HEK293T (cell line): ENCODE data around the gene WWOX.

Source experiments
- ARNT ChIP-seq: fragments of 450-650 bp; IDR thresholded peaks from 2 replicates; pipeline ENCODE4 v1.6.1; 2017; ENCODE audit warnings: mild to moderate bottlenecking
- ELF4 ChIP-seq: fragments of 450-650 bp; IDR thresholded peaks from 2 replicates; pipeline ENCODE4 v1.6.1; 2017; ENCODE audit warnings: antibody characterized with exemption
- FOXK2 ChIP-seq: fragments of 450-650 bp; IDR thresholded peaks from 2 replicates; pipeline ENCODE4 v1.6.1; 2016; ENCODE audit warnings: mild to moderate bottlenecking
- FOXM1 ChIP-seq: fragments of 450-650 bp; IDR thresholded peaks from 2 replicates; pipeline ENCODE4 v1.6.1; 2017; ENCODE audit warnings: mild to moderate bottlenecking, borderline replicate concordance
- L3MBTL2 ChIP-seq: fragments of 450-650 bp; conservative IDR thresholded peaks from 2 replicates; pipeline ENCODE4 v1.6.1; 2016; ENCODE audit warnings: mild to moderate bottlenecking
- NFRKB ChIP-seq: fragments of 450-650 bp; IDR thresholded peaks from 2 replicates; pipeline ENCODE4 v1.6.1; 2016; ENCODE audit warnings: mild to moderate bottlenecking, moderate library complexity
- SP1 ChIP-seq: fragments of 450-650 bp; IDR thresholded peaks from 2 replicates; pipeline ENCODE4 v1.6.1; 2017
- TARDBP ChIP-seq: fragments of 450-650 bp; IDR thresholded peaks from 2 replicates; pipeline ENCODE4 v1.6.1; 2016

GRCh38 chr16:79114759-79115158 lies 1015.3 kb downstream of the WWOX start:
- TF ChIP-seq FOXM1, result no peak
- no peak for TF ChIP-seq FOXK2
- TF ChIP-seq NFRKB, result no peak
- no peak for TF ChIP-seq SP1
- no peak for TF ChIP-seq ELF4
- no peak for TF ChIP-seq ARNT
- TF ChIP-seq L3MBTL2, result no peak
- TF ChIP-seq TARDBP, result no peak
